ENCODE data around the gene SASS6.

- no peak for TF ChIP-seq SIN3A (IDR thresholded peaks at IDR 0.05; ENCODE audit: borderline replicate concordance, insufficient read depth, low read length)
- no peak for TF ChIP-seq POLR2AphosphoS5 (IDR thresholded peaks at IDR 0.05; ENCODE audit: low read depth, low read length)
- TF ChIP-seq TAF1 (IDR thresholded peaks at IDR 0.05; ENCODE audit: borderline replicate concordance, insufficient read depth, low read length): no peak
Measured at GRCh38 chr1:100045206-100045605, 87.5 kb downstream of the SASS6 start.
